ENCODE data around the gene KMT2D.
A peak's percentile ranks its signal among the peaks of the same experiment; 100 is the strongest.

Gene KMT2D

DNA sequence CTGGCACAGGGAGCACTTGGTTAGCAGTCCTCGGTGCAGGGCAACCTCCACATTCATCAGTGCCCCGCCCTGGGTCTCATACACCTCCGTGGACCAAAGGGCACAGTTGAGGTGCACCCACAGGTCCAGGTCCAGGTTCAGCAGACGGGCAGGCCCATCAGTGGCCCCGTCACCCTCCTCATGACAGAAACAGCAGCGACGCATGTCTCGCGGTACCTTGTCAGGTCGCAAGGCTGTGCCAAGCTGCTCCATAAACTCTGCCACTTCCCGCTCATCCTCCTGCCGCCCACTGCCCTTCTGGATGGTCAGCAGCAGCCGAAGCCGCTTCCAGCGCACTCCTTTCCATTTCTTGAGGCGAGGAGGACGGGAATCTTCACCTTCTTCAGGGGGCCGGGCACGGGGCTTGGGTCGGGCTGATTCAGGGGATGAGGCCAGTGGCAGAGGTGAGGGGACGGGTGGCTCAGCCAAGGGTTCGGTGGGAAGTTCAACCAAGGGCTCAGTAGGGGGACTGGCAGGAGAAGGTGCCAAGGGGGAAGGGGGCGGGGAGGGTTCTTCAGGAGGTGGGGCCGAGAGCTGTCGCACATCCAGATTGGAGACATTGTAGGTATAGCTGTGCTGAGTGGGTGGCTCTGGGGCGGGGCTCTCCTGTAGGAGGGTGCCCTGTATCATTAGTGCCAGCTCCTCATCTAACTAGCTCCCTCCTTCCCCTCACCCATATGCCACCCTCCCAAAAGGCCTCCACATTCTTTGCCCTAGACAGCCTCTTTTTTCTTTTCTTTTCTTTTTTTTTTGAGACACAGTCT is 33.7 kb downstream of the KMT2D start:
- H3K9me3 ChIP-seq (ENCODE audit: control insufficient read depth, low read length), result no peaks in the 10 kb centered on the region
- H3K4me3 ChIP-seq (ENCODE audit: insufficient read depth, low read depth, low read length, poor library complexity, severe bottlenecking), result no peak overlapping the region
- DNase-seq, result no peak
- peaks cover 76% of the 10 kb centered on the region for H3K36me3 ChIP-seq (ENCODE audit: control insufficient read depth, insufficient read depth, low read length)
- no peaks in the 10 kb centered on the region for H3K27me3 ChIP-seq (replicated peaks; ENCODE audit: control insufficient read depth, insufficient read depth, low read length, poor library complexity, severe bottlenecking)
- H3K27ac ChIP-seq (ENCODE audit: insufficient read depth, low read length, poor library complexity, severe bottlenecking), result no peak overlapping the region
- H3K4me1 ChIP-seq (ENCODE audit: control insufficient read depth, insufficient read depth, low read length, poor library complexity, severe bottlenecking), result no peaks in the 10 kb centered on the region

GRCh38 chr12:49026101-49026500 is 34.5 kb downstream of the KMT2D start:
- no peaks in the 10 kb centered on the region for H3K9me3 ChIP-seq (ENCODE audit: control insufficient read depth, low read length)
- no peaks in the 10 kb centered on the region for H3K4me1 ChIP-seq (ENCODE audit: control insufficient read depth, insufficient read depth, low read length, poor library complexity, severe bottlenecking)
- peaks cover 74% of the 10 kb centered on the region for H3K36me3 ChIP-seq (ENCODE audit: control insufficient read depth, insufficient read depth, low read length)
- H3K27ac ChIP-seq (ENCODE audit: insufficient read depth, low read length, poor library complexity, severe bottlenecking), result peak overlapping the region; percentile 6
- H3K27me3 ChIP-seq (replicated peaks; ENCODE audit: control insufficient read depth, insufficient read depth, low read length, poor library complexity, severe bottlenecking), result no peaks in the 10 kb centered on the region
- DNase-seq, result no peak
- no peak overlapping the region for H3K4me3 ChIP-seq (ENCODE audit: insufficient read depth, low read depth, low read length, poor library complexity, severe bottlenecking)

DNA sequence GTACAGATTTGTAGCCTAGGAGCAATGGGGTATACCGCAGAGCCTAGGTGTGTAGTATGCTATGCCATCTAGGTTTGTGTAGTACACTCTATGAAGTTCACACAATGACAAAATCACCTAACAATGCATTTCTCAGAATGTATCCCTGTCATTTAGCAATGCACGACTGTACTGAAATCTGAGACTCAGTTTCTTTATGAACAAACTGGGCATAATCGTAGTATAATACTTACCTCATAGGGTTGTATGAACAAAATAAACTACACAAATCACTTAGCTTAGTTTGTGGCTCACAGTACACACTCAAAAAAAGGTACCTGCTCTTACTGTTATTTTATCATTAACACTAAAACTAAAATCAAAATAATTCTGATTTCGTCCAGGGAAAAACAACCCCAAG is 35.1 kb downstream of the KMT2D start:
- Histone ChIP-seq H3K4me1 (ENCODE audit: control insufficient read depth, insufficient read depth, low read length, poor library complexity, severe bottlenecking) (no peaks in the 10 kb centered on the region), H3K36me3 (ENCODE audit: control insufficient read depth, insufficient read depth, low read length) (peaks cover 74% of the 10 kb centered on the region), H3K27ac (ENCODE audit: insufficient read depth, low read length, poor library complexity, severe bottlenecking) (no peak overlapping the region), H3K27me3 (replicated peaks; ENCODE audit: control insufficient read depth, insufficient read depth, low read length, poor library complexity, severe bottlenecking) (no peaks in the 10 kb centered on the region), H3K4me3 (ENCODE audit: insufficient read depth, low read depth, low read length, poor library complexity, severe bottlenecking) (no peak overlapping the region), H3K9me3 (ENCODE audit: control insufficient read depth, low read length) (no peaks in the 10 kb centered on the region)
- DNase-seq, result no peak

DNA sequence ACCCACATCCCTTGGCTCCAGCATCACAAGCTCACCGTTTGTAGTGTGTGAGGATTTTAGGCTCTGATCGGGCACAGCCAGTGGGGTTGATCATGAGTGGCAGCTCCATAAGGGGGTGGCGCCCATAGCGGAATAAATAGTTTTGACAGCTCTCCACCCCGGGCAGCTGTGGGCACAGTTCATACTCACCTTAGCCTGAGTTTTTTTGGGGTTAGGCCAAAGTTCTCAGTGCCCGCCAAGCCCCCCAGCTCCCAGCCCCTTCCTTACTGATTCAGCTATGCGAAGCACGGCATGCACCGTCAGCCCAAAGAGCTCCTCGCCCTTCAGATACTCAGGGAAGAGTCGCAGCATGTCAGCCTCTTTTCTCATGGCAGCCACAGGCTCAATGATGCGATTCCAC is 36.1 kb downstream of the KMT2D start:
- H3K4me1 ChIP-seq (ENCODE audit: control insufficient read depth, insufficient read depth, low read length, poor library complexity, severe bottlenecking), result no peaks in the 10 kb centered on the region
- no peak overlapping the region for H3K4me3 ChIP-seq (ENCODE audit: insufficient read depth, low read depth, low read length, poor library complexity, severe bottlenecking)
- no peak for DNase-seq
- no peaks in the 10 kb centered on the region for H3K9me3 ChIP-seq (ENCODE audit: control insufficient read depth, low read length)
- no peak overlapping the region for H3K27ac ChIP-seq (ENCODE audit: insufficient read depth, low read length, poor library complexity, severe bottlenecking)
- H3K27me3 ChIP-seq (replicated peaks; ENCODE audit: control insufficient read depth, insufficient read depth, low read length, poor library complexity, severe bottlenecking), result no peaks in the 10 kb centered on the region
- peaks cover 74% of the 10 kb centered on the region for H3K36me3 ChIP-seq (ENCODE audit: control insufficient read depth, insufficient read depth, low read length)

DNA sequence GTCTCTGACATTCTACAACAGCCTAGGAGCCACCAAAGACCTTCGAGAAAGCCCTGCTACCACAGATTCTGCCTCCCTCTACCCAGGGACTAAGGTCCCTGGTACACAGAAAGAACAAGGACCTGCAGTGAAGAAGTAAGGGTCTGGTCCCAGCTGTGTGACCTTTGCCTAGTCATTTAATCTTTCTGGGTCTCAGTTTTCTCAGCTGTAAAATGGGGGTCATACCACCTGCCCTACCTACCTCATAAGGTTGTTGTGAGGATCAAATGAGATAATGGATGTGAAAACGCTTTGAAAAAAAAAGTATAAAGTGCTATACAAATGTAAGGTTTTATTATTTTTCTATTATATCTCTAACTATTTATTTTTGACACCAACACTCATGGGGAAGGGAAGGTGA is 36.8 kb downstream of the KMT2D start:
- no peaks in the 10 kb centered on the region for H3K9me3 ChIP-seq (ENCODE audit: control insufficient read depth, low read length)
- peaks cover 6% of the 10 kb centered on the region for H3K4me1 ChIP-seq (ENCODE audit: control insufficient read depth, insufficient read depth, low read length, poor library complexity, severe bottlenecking)
- H3K4me3 ChIP-seq (ENCODE audit: insufficient read depth, low read depth, low read length, poor library complexity, severe bottlenecking), result no peak overlapping the region
- no peak overlapping the region for H3K27ac ChIP-seq (ENCODE audit: insufficient read depth, low read length, poor library complexity, severe bottlenecking)
- H3K27me3 ChIP-seq (replicated peaks; ENCODE audit: control insufficient read depth, insufficient read depth, low read length, poor library complexity, severe bottlenecking), result no peaks in the 10 kb centered on the region
- no peak for DNase-seq
- H3K36me3 ChIP-seq (ENCODE audit: control insufficient read depth, insufficient read depth, low read length), result peaks cover 70% of the 10 kb centered on the region

DNA sequence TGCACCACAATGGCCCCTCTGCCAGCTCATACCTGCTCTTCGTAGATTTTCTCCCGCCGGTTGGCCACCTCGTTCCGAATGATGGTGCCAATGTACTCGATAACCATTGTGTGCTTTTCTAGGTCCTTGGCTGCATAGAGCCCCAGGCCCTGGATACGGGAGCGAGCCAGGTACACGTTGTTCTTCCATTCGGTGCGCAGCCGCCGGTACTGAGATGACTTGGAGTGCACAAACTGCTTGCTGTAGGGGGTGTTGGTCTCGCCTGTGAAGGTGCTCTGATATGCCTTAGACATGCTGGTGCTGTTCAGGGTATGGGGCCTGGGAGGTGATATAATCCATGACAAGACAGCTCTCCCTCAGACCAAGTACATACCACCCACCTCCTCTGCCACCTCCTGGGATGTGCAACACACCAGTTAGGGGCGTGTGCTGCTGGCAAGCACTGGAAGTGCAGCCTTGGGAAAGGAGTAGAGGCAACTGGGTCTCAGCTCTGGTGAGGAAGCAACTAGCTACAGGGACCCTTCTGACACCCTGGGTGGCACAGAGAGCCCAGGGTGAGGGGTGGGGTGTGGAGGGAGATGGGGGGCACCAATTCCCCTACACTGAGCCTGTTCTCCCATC is 37.9 kb downstream of the KMT2D start:
- Histone ChIP-seq H3K36me3 (ENCODE audit: control insufficient read depth, insufficient read depth, low read length) (peaks cover 59% of the 10 kb centered on the region), H3K27me3 (replicated peaks; ENCODE audit: control insufficient read depth, insufficient read depth, low read length, poor library complexity, severe bottlenecking) (no peaks in the 10 kb centered on the region), H3K9me3 (ENCODE audit: control insufficient read depth, low read length) (no peaks in the 10 kb centered on the region), H3K4me1 (ENCODE audit: control insufficient read depth, insufficient read depth, low read length, poor library complexity, severe bottlenecking) (peaks cover 12% of the 10 kb centered on the region), H3K27ac (ENCODE audit: insufficient read depth, low read length, poor library complexity, severe bottlenecking) (no peak overlapping the region), H3K4me3 (ENCODE audit: insufficient read depth, low read depth, low read length, poor library complexity, severe bottlenecking) (no peak overlapping the region)
- no peak for DNase-seq

GRCh38 chr12:49021292-49021915 is 39.2 kb downstream of the KMT2D start:
- H3K27me3 ChIP-seq (replicated peaks; ENCODE audit: control insufficient read depth, insufficient read depth, low read length, poor library complexity, severe bottlenecking), result no peaks in the 10 kb centered on the region
- DNase-seq, result no peak
- H3K4me3 ChIP-seq (ENCODE audit: insufficient read depth, low read depth, low read length, poor library complexity, severe bottlenecking), result no peak overlapping the region
- peaks cover 47% of the 10 kb centered on the region for H3K36me3 ChIP-seq (ENCODE audit: control insufficient read depth, insufficient read depth, low read length)
- no peak overlapping the region for H3K27ac ChIP-seq (ENCODE audit: insufficient read depth, low read length, poor library complexity, severe bottlenecking)
- peaks cover 14% of the 10 kb centered on the region for H3K4me1 ChIP-seq (ENCODE audit: control insufficient read depth, insufficient read depth, low read length, poor library complexity, severe bottlenecking)
- no peaks in the 10 kb centered on the region for H3K9me3 ChIP-seq (ENCODE audit: control insufficient read depth, low read length)

DNA sequence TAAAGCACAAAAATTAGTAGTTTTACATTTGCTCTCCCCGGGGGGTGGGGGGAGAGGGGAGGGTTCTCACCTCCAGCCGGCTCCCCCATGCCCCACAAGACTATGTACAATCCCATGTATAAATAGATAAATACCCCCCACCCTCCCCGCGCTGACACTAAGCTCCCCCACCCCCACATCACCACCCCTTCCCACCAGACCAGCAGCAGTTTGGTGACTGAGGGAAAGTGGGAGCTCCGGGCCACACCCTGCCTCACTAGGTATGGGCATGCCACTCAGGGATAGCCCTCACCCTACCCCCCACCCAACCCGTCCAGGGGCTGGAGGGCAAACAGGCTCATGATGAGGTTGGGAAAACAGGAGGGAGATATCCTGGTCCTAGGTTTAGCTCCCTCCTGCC is 40.2 kb downstream of the KMT2D start:
- H3K36me3 ChIP-seq (ENCODE audit: control insufficient read depth, insufficient read depth, low read length), result peaks cover 37% of the 10 kb centered on the region
- H3K4me1 ChIP-seq (ENCODE audit: control insufficient read depth, insufficient read depth, low read length, poor library complexity, severe bottlenecking), result peaks cover 14% of the 10 kb centered on the region
- H3K27me3 ChIP-seq (replicated peaks; ENCODE audit: control insufficient read depth, insufficient read depth, low read length, poor library complexity, severe bottlenecking), result no peaks in the 10 kb centered on the region
- no peak overlapping the region for H3K4me3 ChIP-seq (ENCODE audit: insufficient read depth, low read depth, low read length, poor library complexity, severe bottlenecking)
- no peaks in the 10 kb centered on the region for H3K9me3 ChIP-seq (ENCODE audit: control insufficient read depth, low read length)
- peak overlapping the region; percentile 47 for H3K27ac ChIP-seq (ENCODE audit: insufficient read depth, low read length, poor library complexity, severe bottlenecking)
- no peak for DNase-seq

GRCh38 chr12:49019443-49020324 is 40.9 kb downstream of the KMT2D start:
- peak overlapping the region; percentile 91 for H3K27ac ChIP-seq (ENCODE audit: insufficient read depth, low read length, poor library complexity, severe bottlenecking)
- no peaks in the 10 kb centered on the region for H3K27me3 ChIP-seq (replicated peaks; ENCODE audit: control insufficient read depth, insufficient read depth, low read length, poor library complexity, severe bottlenecking)
- no peaks in the 10 kb centered on the region for H3K9me3 ChIP-seq (ENCODE audit: control insufficient read depth, low read length)
- H3K4me3 ChIP-seq (ENCODE audit: insufficient read depth, low read depth, low read length, poor library complexity, severe bottlenecking), result no peak overlapping the region
- H3K4me1 ChIP-seq (ENCODE audit: control insufficient read depth, insufficient read depth, low read length, poor library complexity, severe bottlenecking), result peaks cover 14% of the 10 kb centered on the region
- peak in 2 of 3 donors; percentile 12 to 17 for DNase-seq
- H3K36me3 ChIP-seq (ENCODE audit: control insufficient read depth, insufficient read depth, low read length), result peaks cover 30% of the 10 kb centered on the region
